GM12873 (cell line): ENCODE measurements around the gene COPS7A.

Source experiments
- CTCF ChIP-seq: IDR thresholded peaks from 2 replicates; pipeline ENCODE4 v1.5.1; 2012; ENCODE audit warnings: low read depth, mild to moderate bottlenecking, moderate library complexity, low read length, control low read depth; ENCODE audit not compliant: insufficient read depth; ENCODE audit errors: missing control alignments

COPS7A gene

GRCh38 chr12:6757028-6757690 is 33.3 kb downstream of the COPS7A start:
- no peak for TF ChIP-seq CTCF

DNA sequence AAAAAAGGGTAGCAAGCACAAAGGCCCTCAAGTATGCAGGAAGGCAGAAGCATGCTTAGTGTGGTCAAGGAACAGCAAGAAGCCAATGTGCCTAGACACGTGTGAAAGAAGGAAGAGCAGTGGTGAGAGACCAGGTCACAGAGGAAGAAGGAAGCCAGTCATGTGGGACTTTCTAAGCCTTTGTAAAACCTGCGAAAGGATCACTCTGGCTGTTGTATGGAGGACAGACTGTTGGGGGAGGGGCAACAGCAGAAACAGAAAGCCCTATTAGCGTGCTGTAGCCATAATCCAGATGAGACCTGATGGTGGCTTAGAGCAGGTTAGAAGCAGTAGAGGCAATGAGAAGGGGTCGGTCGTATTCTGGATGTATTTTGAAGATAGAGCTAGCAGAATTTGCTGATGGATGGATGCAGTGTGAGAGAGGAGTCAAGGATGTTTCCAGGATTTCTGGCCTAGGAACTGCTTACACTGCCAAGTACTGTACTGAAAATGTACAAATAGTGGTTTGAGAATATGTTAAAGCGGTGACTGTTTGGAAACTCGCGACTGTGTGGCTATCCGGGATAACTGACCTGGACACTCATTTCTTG is 34.8 kb downstream of the COPS7A start:
- no peak for TF ChIP-seq CTCF

- no peak for TF ChIP-seq CTCF
Measured at GRCh38 chr12:6759741-6760140, 35.9 kb downstream of the COPS7A start.

DNA sequence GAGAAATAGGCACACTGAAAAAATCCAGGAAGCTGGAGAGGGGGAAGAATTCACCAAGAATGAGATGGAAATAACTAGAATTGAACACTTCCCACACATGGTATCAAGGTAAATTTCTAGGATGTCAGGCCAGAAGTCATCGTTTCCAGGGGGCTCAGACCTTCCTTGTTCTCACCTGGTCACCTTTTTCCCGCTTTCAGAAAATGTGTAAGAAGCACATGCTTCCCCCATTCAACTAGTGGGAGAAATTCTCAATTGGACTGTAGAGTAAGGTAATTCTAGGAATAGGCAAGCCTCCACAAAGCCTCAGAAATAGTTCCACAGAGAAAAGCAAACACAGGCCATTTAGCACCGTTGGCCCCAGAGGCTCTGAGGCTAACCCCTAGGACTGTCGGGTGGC is 39.5 kb downstream of the COPS7A start:
- TF ChIP-seq CTCF = no peak

GRCh38 chr12:6764011-6764828 is 40.4 kb downstream of the COPS7A start:
- no peak for TF ChIP-seq CTCF

DNA sequence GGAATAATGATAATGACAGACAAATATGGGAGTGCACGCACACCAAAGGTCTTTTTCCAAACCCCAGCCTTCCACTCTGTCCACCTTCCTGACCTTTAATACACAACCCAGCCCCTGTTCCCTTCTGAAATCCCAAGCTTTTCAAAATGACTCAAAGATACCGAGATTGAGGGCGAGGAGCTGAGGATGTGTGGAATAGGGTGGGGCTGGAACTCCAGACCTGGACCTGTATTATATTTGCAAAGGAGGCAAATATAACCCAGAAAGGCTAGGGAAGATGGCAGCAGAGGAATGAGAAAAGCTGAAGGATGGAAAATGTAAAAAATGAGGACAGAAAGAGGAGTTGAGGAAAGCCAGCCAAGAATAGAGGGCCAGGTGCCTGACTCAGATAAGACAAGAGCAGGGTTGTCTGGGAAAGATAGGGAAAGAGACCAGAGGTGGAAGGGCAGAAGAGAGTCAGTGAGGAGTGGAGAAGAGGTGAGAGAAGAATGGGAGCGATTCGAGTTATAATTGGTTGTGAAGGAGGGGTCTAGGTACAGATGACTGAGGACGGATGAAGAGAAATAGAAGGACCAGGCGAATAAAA is 41.3 kb downstream of the COPS7A start:
- TF ChIP-seq CTCF = no peak
